Testis (tissue), 3 donors: Measurements from ENCODE around the gene SNTG2. TPM values are rescaled to one million over a fixed set of nuclear protein-coding genes. Genes with fewer than 3 reads are reported as not detected.

Experiments used
- DNase-seq: peaks from one replicate; pipeline ENCODE4 v3.0.0-alpha.2; 2019
- H3K27ac ChIP-seq, 2 donors: fragments of 200-600 bp; sonication (generic); one replicate each; pipeline ENCODE4 v1.5.1; 2019
- H3K27me3 ChIP-seq: fragments of 200-600 bp; sonication (generic); one replicate; pipeline ENCODE4 v1.5.1; 2019
- H3K36me3 ChIP-seq: fragments of 200-600 bp; sonication (generic); one replicate; pipeline ENCODE4 v1.5.1; 2017; ENCODE audit warnings: low read depth; ENCODE audit errors: missing control alignments
- H3K4me1 ChIP-seq: fragments of 200-600 bp; sonication (generic); one replicate; pipeline ENCODE4 v1.5.1; 2019
- H3K4me3 ChIP-seq, 2 donors: fragments of 200-600 bp; sonication (generic); one replicate each; pipeline ENCODE4 v1.5.1; 2017 to 2019
- H3K9me3 ChIP-seq: fragments of 200-600 bp; sonication (generic); one replicate; pipeline ENCODE4 v1.5.1; 2017
- CTCF ChIP-seq, 3 experiments: fragments of 450-650 bp in 2 of 3; fragments of 200-600 bp in 1 of 3; sonication (generic) in 1 of 3; IDR thresholded peaks; one replicate each; pipeline ENCODE4 v1.5.1; 2016 to 2019; ENCODE audit warnings: antibody characterized with exemption in 3 of 3, mild to moderate bottlenecking in 2 of 3, moderate library complexity in 1 of 3
- POLR2A ChIP-seq: fragments of 450-650 bp; IDR thresholded peaks from one replicate; pipeline ENCODE4 v1.6.1; 2017; ENCODE audit warnings: antibody characterized with exemption, mild to moderate bottlenecking, moderate library complexity
- WGBS, 2 donors: methylation state at CpG; one replicate each; pipeline ENCODE4 v1.1.5; 2018; 5-methylcytosine and 5-hydroxymethylcytosine counted together
- intact Hi-C: fragments of 100-400 bp; cut with DNase I; formaldehyde crosslinking; loops from one replicate; pipeline ENCODE4 v1.15.1; 2023; ENCODE audit warnings: low total_unique reads
- polyA plus RNA-seq: library from polyadenylated mRNA; stranded (reverse); fragments of 350-450 nt; fragmentation: Illumina TruSeq; extraction: RNeasy Lipid Tissue Mini Kit (QIAGEN cat#74804); gene quantifications from one replicate; pipeline ENCODE4 v1.2.3, GENCODE V29; 2014; ENCODE audit warnings: low read depth, low replicate concordance; ENCODE audit not compliant: insufficient read depth
- total RNA-seq, 2 donors: library from RNA; depleted of rRNA; stranded (reverse); fragments of >200 nt; gene quantifications; one replicate each; pipeline ENCODE4 v1.2.3, GENCODE V29; 2016

SNTG2 gene
- total and polyA plus RNA-seq, 3 donors from 2014 or later = 8.7 to 10.2 (median 9.1) TPM

GRCh38 chr2:961786-962185 is 11.1 kb downstream of the SNTG2 start:
- no peaks in the 10 kb centered on the region for H3K27me3 ChIP-seq
- H3K36me3 ChIP-seq = no peaks in the 10 kb centered on the region
- DNase-seq = no peak
- TF ChIP-seq POLR2A (no peak), CTCF (IDR thresholded peaks at IDR 0.05) (no peak)
- no peak overlapping the region for H3K4me3 ChIP-seq
- no peak overlapping the region for H3K27ac ChIP-seq
- intact Hi-C loops = no loop called here
- no peaks in the 10 kb centered on the region for H3K4me1 ChIP-seq
- H3K9me3 ChIP-seq = no peaks in the 10 kb centered on the region

GRCh38 chr2:963876-964275 is 13.2 kb downstream of the SNTG2 start:
- intact Hi-C loops = no loop called here
- WGBS, 2 donors = 89 to 93% methylated on average over 6 of the region's 6 CpGs
- no peaks in the 10 kb centered on the region for H3K27me3 ChIP-seq

GRCh38 chr2:964562-964961 is 13.9 kb downstream of the SNTG2 start:
- H3K4me1 ChIP-seq = no peaks in the 10 kb centered on the region
- TF ChIP-seq CTCF (IDR thresholded peaks at IDR 0.05) = no peak
- no peak for TF ChIP-seq POLR2A
- H3K4me3 ChIP-seq = no peak overlapping the region
- no peak for DNase-seq
- H3K36me3 ChIP-seq = no peaks in the 10 kb centered on the region
- 86 to 93% methylated on average over 2 to 8 of the region's 8 CpGs for WGBS, 2 donors
- no peaks in the 10 kb centered on the region for H3K27me3 ChIP-seq
- H3K9me3 ChIP-seq = no peaks in the 10 kb centered on the region
- intact Hi-C loops = no loop called here
- no peak overlapping the region for H3K27ac ChIP-seq

More at GRCh38 chr2:963876-964275, 13.2 kb downstream of the SNTG2 start:
- no peak overlapping the region for H3K4me3 ChIP-seq
- no peaks in the 10 kb centered on the region for H3K4me1 ChIP-seq
- TF ChIP-seq POLR2A (no peak), CTCF (IDR thresholded peaks at IDR 0.05) (no peak)
- no peak overlapping the region for H3K27ac ChIP-seq
- no peaks in the 10 kb centered on the region for H3K9me3 ChIP-seq
- no peak for DNase-seq
- no peaks in the 10 kb centered on the region for H3K36me3 ChIP-seq

DNA sequence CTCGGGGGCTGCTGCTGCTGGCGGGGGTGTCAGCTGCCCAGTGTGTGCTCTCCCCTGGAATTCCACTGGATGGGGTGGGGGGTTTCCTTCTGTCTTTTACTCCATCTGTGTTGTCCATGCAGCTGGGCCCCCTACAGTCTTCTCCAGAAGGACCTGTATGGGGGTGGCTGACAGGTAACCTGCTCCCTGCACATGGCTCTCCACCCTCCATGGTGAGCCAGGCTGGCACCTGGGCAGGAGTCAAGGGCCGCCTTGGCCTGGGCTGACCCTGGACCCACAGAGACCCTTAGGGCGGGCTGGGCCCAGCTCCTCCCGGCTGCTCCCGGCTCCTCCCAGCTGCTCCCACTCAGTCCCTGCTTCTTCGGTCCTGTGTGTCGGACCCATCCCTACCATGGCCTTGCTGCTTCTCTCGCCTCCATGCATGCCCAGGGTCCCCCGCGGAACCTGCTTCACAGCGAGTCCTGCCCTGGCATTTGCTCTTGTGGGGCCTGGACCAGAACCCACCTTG is 15.0 kb downstream of the SNTG2 start:
- H3K4me1 ChIP-seq = no peaks in the 10 kb centered on the region
- no peak for DNase-seq
- 92 to 93% methylated on average over 12 of the region's 12 CpGs for WGBS, 2 donors
- no peaks in the 10 kb centered on the region for H3K36me3 ChIP-seq
- intact Hi-C loops = no loop called here
- H3K27me3 ChIP-seq = no peaks in the 10 kb centered on the region
- no peak for TF ChIP-seq CTCF (IDR thresholded peaks at IDR 0.05)
- TF ChIP-seq POLR2A = no peak
- no peaks in the 10 kb centered on the region for H3K9me3 ChIP-seq
- no peak overlapping the region for H3K4me3 ChIP-seq
- H3K27ac ChIP-seq = no peak overlapping the region

- no peak for TF ChIP-seq CTCF (IDR thresholded peaks at IDR 0.05)
- intact Hi-C loops = no loop called here
- H3K9me3 ChIP-seq = no peaks in the 10 kb centered on the region
- no peaks in the 10 kb centered on the region for H3K36me3 ChIP-seq
- peaks cover 6% of the 10 kb centered on the region for H3K4me1 ChIP-seq
- no peak for DNase-seq
- no peaks in the 10 kb centered on the region for H3K27me3 ChIP-seq
- WGBS, 2 donors = 94 to 97% methylated on average over 3 of the region's 3 CpGs
- H3K27ac ChIP-seq = no peak overlapping the region
- H3K4me3 ChIP-seq = no peak overlapping the region
These were observed 22.5 kb downstream of the SNTG2 start for GRCh38 chr2:973129-973528.
